Activated CD8-positive, alpha-beta memory T cell treated with anti-CD3 and anti-CD28 coated beads for 1 hour (primary cell): ENCODE results near the gene BEND5.
A peak's percentile ranks its signal among the peaks of the same experiment; 100 is the strongest.

Source experiments
- DNase-seq, 2 donors: peaks; one replicate each; pipeline ENCODE4 v3.0.0-alpha.2; 2020; ENCODE audit warnings: low read depth in 1 of 2; ENCODE audit errors: extremely low read depth in 1 of 2

Gene BEND5

DNA sequence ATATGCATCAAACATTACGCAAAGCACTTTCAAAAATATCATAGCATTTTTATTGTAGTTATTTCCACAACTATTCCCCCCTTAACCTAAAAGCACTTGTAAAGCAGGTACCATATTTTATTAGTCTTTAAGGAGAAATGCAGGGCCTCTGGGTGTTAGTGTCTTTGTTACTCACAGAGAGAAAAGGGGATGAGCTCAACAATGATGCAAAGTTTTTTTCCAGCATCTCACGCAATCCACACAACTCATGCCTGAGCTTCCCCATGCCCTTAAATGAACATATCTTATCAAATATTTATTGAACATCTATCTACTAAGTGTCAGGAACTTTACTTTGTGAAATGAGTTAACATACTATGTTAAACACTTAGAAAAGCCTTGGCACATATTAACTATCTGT lies 50.6 kb downstream of the BEND5 start:
- no peak for DNase-seq

DNA sequence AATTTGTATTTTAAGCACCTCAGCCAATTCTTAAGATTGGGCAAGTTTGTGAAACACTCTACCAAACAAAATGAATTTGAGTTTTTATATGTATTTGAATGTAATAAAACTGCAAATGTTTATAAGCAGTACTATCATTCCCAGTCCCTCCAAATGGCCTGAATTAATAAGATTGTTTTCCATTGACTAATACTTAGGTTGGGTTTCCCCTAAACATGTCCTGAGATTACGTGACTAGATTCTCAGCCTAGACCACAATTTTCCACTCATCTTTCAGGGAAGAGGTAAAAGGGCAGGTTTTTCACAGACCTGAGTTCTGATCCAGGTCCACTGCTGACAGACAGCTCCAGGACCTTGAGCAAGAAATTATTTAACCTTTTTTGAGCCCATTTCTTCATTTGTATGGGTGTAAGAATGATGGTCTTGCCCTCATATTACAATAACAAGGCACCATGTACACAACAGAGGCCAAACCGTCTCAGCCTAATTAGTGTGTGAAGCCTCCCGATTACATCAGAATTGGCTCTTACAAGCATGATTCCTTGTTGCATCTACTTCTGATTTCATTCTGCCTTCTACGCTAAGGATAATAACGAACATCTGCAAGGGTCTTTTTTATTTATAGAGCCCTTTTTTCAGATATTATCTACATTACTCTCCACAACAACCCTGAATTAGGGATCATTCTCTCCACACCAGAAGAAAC lies 51.2 kb downstream of the BEND5 start:
- DNase-seq: no peak

DNA sequence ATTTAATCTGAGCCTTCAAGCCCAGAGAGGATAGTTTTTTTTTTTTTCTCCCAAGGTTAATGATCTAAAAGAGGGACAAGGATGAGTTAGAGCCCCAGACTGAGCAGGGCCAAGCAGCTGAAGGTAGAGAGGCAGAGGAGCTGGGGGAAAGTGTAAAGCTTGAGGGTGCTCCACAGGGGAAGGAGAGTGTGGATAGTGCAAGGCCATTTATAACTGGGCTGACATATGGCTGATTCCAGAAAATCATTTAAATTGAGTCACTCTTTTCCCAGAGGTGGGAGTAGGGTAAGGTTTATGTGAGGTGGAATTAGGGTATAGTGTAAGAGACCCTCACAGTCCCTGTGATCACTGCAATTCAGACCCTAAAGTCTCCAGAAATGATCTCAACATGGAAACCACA lies 55.8 kb downstream of the BEND5 start:
- no peak for DNase-seq

DNA sequence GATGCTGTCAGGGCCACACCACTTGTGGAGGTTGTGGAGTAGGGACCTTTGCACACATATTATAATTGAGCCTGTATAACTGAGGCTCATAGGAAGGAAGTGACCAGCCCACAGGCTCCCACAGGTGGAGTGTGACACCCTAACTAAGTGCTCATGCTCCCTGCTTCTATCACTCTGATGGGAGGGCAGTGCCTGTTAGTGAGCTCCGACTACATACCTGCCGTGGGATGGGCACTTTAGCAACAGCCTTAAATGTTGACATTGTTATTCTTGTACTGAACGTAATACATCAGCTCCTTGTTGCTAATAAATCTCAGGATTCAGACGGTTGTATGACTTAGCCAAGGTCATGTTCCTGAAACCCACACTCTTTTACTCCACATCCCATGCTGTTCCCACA lies 58.0 kb downstream of the BEND5 start:
- no peak for DNase-seq

DNA sequence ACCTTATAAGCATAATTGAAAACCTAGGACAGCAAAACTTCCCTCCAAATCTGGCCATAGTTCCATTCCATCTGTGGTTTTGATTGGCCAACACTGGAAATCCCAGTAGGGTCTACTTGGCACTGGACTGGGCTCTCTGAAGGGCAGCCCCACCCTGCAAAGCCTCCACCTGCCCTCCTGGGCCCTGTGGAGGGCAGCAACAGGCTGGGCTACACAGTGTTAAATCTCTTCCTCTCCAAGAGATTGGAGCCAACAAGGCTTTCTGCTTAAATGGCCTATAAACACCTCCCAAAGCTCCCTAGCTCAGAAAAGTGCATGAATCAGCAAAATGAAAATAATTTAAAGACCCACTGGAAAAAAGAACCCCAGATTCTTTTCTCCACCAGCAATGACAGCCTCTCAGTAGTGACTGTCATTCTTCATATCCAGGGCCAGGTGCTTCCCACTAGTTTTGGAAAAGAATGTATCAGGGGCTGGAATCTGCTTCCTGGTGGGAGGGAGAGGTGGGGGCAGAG lies 58.5 kb downstream of the BEND5 start:
- no peak for DNase-seq

- DNase-seq: no peak
Observed at GRCh38 chr1:48717082-48717481, 59.6 kb downstream of the BEND5 start.

GRCh38 chr1:48715921-48716320 lies 60.8 kb downstream of the BEND5 start:
- DNase-seq: no peak

DNA sequence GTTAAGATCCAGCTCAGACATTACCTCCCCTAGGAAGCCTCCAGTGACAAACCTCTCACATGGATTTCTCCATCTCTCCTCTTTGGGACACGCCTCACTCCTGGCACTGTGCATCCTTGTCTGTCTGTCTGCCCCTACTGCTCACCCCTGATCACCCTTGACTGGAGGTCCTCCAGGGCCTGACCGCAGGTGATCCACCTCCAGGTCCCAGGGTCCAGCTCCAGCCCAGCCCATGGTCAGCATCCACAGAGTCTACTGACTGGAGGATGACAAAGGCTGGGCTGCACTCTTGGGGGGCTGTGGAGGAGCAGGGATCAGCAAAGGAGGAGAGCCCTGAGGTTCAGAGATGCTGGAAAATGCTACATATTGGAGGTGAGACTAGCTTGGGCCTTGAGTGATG lies 65.8 kb downstream of the BEND5 start:
- no peak for DNase-seq

DNA sequence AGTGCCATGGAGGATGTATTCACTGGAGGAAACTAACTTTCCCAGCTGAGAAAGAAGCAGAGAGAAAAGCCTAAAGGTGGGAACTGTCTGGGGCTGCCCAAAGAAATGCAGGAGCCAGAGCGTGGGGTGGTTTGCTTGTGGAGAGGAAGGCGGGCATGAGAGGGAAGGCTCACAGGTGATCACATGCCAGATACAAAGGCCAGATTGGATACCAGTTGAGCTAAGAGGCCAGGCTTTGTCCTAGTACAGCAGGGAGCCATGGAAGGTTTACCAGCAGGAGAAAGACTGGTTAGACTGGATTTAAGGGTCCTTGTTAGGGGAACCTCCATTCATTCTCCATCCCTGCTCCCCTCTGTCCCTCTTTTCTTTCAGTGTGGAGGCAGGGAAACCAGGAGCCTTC lies 66.4 kb downstream of the BEND5 start:
- DNase-seq: no peak

DNA sequence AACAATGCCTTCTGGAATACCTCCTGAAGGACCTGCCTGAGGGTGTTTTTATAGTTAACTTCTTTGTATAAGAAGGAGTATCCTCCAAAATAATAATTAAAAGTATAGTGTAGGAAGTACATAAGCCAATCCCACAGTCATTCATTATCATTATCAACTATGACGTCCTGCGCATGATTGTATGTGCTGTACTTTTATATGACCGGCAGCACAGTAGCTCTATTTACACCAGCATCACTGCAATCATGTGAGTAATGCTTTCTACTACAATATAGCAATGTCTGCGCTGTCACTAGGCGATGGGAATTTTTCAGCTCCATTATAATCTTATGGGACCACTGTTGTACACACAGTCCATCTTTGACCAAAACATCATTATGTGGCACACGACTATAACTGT lies 72.0 kb downstream of the BEND5 start:
- DNase-seq: no peak

- no peak for DNase-seq
Observed at GRCh38 chr1:48701445-48701844, 75.2 kb downstream of the BEND5 start.

- peak in 1 of 2 donors; percentile 19 for DNase-seq
Observed at GRCh38 chr1:48697066-48697707, 79.5 kb downstream of the BEND5 start.

DNA sequence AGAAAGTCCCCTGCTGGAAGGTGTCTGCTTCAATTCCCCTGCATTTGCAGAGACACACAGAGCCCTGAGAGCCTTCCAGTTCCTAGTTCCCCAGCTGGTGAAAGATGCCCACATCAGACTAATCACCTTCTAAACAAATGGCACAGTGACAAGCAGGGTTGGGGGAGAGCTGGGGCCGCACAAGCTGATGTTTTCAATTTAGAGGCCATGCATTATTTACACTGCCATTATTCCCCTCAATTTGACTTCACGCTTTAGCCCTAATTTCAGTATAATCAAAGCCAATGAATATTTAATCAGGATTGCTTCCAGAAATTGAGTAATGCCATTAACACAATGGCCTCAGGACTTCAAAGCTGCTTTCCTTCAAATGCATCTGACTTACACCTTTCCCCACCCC lies 81.5 kb downstream of the BEND5 start:
- no peak for DNase-seq

DNA sequence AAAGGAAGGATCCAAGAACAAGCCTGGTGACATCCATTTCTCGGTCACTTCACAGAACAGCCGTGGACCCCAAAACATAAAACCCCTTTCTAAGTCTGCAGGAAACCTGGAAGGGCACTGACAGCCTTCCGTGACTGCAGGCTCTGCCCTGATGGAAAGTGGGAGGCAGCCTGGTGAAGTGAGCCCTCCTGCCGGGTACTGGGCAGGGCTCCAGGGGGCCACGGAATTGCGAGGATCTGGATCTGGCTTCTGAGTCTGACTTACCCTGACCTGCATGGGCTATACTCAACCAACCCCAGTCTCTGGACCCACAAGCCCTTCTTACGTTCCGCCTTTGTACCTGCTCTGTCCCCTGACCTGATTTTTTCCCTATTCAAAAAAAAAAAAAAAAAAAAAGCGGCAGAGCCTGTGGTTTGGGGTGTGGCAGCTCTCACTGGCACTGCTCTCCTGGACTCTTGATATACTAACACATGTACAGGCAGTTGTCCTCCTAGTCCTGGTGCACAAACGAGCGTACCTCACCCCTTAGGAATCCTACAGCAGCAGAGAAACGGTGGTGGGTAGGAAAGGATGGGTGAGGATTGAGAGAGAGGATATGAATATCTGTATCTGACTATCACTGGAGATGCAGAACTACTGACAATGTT lies 82.9 kb downstream of the BEND5 start:
- DNase-seq: no peak

GRCh38 chr1:48693180-48693579 lies 83.5 kb downstream of the BEND5 start:
- DNase-seq: no peak

DNA sequence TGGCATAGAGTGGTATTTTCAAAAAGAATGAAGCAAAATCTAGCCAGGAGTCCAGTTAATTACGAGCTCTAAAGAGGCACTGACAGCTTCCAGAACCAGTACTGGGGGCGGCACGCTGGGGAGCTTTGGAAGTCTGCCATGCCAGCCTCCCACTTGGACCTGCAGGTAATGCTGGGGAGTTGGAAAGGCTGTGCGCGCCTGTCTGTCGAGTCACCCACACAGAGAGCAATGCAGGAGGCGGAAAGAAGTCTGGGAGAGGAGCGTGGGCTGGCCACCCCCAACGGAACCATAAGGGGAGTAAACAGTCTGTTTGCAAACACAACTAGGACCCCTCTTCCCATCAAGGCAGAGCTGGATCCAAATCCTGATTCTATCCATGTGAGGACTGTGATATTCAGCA lies 84.5 kb downstream of the BEND5 start:
- DNase-seq: no peak

- DNase-seq: no peak
Observed at GRCh38 chr1:48691429-48692001, 85.2 kb downstream of the BEND5 start.

GRCh38 chr1:48688102-48688760 lies 88.5 kb downstream of the BEND5 start:
- DNase-seq: no peak

GRCh38 chr1:48687282-48688045 lies 89.2 kb downstream of the BEND5 start:
- DNase-seq: no peak

- DNase-seq: no peak
Observed at GRCh38 chr1:48686159-48686558, 90.5 kb downstream of the BEND5 start.
